GM12878 (cell line): ENCODE results near the gene PCDH7. TPM values are rescaled to one million over a fixed set of nuclear protein-coding genes. Genes with fewer than 3 reads are reported as not detected.

Experiments
- ATAC-seq: fragments of 200-7000 bp; cut with Tn5 transposase; 3 replicates; pipeline ENCODE4 v1.9.1; 2020; ENCODE audit warnings: mild to moderate bottlenecking, moderate library complexity
- BruUV-seq: library from RNA; stranded (reverse); fragments of 400-500 nt; replicated peaks from 2 replicates; lab custom pipeline; 2021; lab: Mats Ljungman, UMichigan
- CTCF ChIA-PET: fragments of 300-600 bp; sonication (Branson Sonifier 250); formaldehyde crosslinking; extraction: SDS; loops from one replicate; lab custom pipeline; 2021; ENCODE audit warnings: inconsistent platforms; lab: Yijun Ruan, JAX
- POLR2A ChIA-PET: fragments of 350-600 bp; formaldehyde crosslinking; extraction: SDS; loops from one replicate; lab custom pipeline; 2021; ENCODE audit warnings: inconsistent platforms; lab: Charles Lee
- RAD21 ChIA-PET: fragments of 300-600 bp; sonication (Branson Sonifier 250); formaldehyde crosslinking; loops from one replicate; lab custom pipeline; 2023; ENCODE audit warnings: antibody characterized with exemption; ENCODE audit not compliant: unreplicated experiment; lab: Charles Lee
- SMC1A ChIA-PET: fragments of 300-600 bp; sonication (Branson Sonifier 250); formaldehyde crosslinking; loops from one replicate; lab custom pipeline; 2023; ENCODE audit not compliant: unreplicated experiment, uncharacterized antibody; lab: Charles Lee
- DNase-seq: peaks from one replicate; pipeline ENCODE4 v3.0.0-alpha.2; 2011; ENCODE audit warnings: low read depth, low spot score
- FAIRE-seq: peaks from 3 replicates; lab custom pipeline; 2011; peaks lifted over from hg19 to GRCh38; lab: Jason Lieb, UNC
- H2AFZ ChIP-seq: 2 replicates; pipeline ENCODE4 v1.6.0; 2011; ENCODE audit warnings: low read depth, low read length, control low read depth; ENCODE audit not compliant: control insufficient read depth
- H3K27ac ChIP-seq: 2 replicates; pipeline ENCODE4 v1.5.1; 2011; ENCODE audit warnings: control low read depth; ENCODE audit not compliant: control insufficient read depth, insufficient read depth
- H3K27me3 ChIP-seq, 2 experiments: replicated peaks in 1 of 2; 2 replicates each; pipeline versions ENCODE4 v1.6.0 to v1.6.1; 2011; ENCODE audit warnings: low read length in 1 of 2; ENCODE audit not compliant: control insufficient read depth in 2 of 2, insufficient read depth in 2 of 2
- H3K36me3 ChIP-seq, 2 experiments: 2 replicates each; pipeline ENCODE4 v1.5.1; 2011; ENCODE audit warnings: low read length in 1 of 2; ENCODE audit not compliant: control insufficient read depth in 2 of 2, insufficient read depth in 2 of 2
- H3K4me1 ChIP-seq: 2 replicates; pipeline ENCODE4 v1.6.1; 2011; ENCODE audit warnings: mild to moderate bottlenecking, low read length, moderate library complexity, mixed read lengths; ENCODE audit not compliant: control insufficient read depth, insufficient read depth
- H3K4me2 ChIP-seq: 2 replicates; pipeline ENCODE4 v1.6.0; 2011; ENCODE audit warnings: control low read depth; ENCODE audit not compliant: control insufficient read depth, insufficient read depth
- H3K4me3 ChIP-seq: fragments of 200-600 bp; sonication (generic); 2 replicates; pipeline ENCODE4 v1.5.1; 2016
- H3K79me2 ChIP-seq: 2 replicates; pipeline ENCODE4 v1.6.0; 2011; ENCODE audit warnings: low read length; ENCODE audit not compliant: control insufficient read depth, insufficient read depth
- H3K9ac ChIP-seq: 2 replicates; pipeline ENCODE4 v1.8.0; 2011; ENCODE audit warnings: low read length, control low read depth, mixed read lengths; ENCODE audit not compliant: control insufficient read depth, insufficient read depth
- H3K9me3 ChIP-seq: replicated peaks from 3 replicates; pipeline ENCODE4 v1.5.1; 2011; ENCODE audit warnings: mild to moderate bottlenecking, low read length; ENCODE audit not compliant: control insufficient read depth, insufficient read depth
- H4K20me1 ChIP-seq: 2 replicates; pipeline ENCODE4 v1.6.0; 2011; ENCODE audit not compliant: control insufficient read depth, insufficient read depth
- ATF7 ChIP-seq: fragments of 450-650 bp; IDR thresholded peaks from 2 replicates; pipeline ENCODE4 v1.6.1; 2016; ENCODE audit warnings: low read depth, mild to moderate bottlenecking
- BMI1 ChIP-seq: fragments of 450-650 bp; IDR thresholded peaks from 2 replicates; pipeline ENCODE4 v1.6.1; 2016; ENCODE audit warnings: mild to moderate bottlenecking, moderate library complexity, borderline replicate concordance
- CHD2 ChIP-seq: IDR thresholded peaks from 2 replicates; pipeline ENCODE4 v1.6.1; 2011; ENCODE audit warnings: low read depth, low read length, improper control_type of control experiment, borderline replicate concordance
- CREM ChIP-seq: IDR thresholded peaks from 2 replicates; pipeline ENCODE4 v1.6.1; 2014; ENCODE audit warnings: antibody characterized with exemption, low read depth
- HDAC2 ChIP-seq: fragments of 200-600 bp; sonication (generic); IDR thresholded peaks from 2 replicates; pipeline ENCODE4 v1.6.1; 2017
- KAT2A ChIP-seq: conservative IDR thresholded peaks from 2 replicates; pipeline ENCODE4 v1.6.1; 2011; ENCODE audit warnings: low read depth, low read length; ENCODE audit not compliant: control insufficient read depth
- NFYB ChIP-seq: IDR thresholded peaks from 2 replicates; pipeline ENCODE4 v1.6.1; 2011; ENCODE audit warnings: low read depth, mild to moderate bottlenecking, low read length, improper control_type of control experiment, moderate library complexity; ENCODE audit not compliant: insufficient read depth
- NR2C2 ChIP-seq: IDR thresholded peaks from 2 replicates; pipeline ENCODE4 v1.6.1; 2011; ENCODE audit warnings: borderline replicate concordance, low read depth; ENCODE audit not compliant: control insufficient read depth, insufficient read length
- POU2F2 ChIP-seq: IDR thresholded peaks from 3 replicates; pipeline ENCODE4 v1.6.1; 2011; ENCODE audit warnings: low read depth, mild to moderate bottlenecking, low read length, borderline replicate concordance
- SIN3A ChIP-seq: IDR thresholded peaks from 2 replicates; pipeline ENCODE4 v1.6.1; 2012; ENCODE audit warnings: low read depth, low read length, improper control_type of control experiment
- SIX5 ChIP-seq: IDR thresholded peaks from 2 replicates; pipeline ENCODE4 v1.6.1; 2011; ENCODE audit warnings: mild to moderate bottlenecking, low read depth, low read length, moderate library complexity; ENCODE audit not compliant: severe bottlenecking
- SUZ12 ChIP-seq: fragments of 200-600 bp; sonication (generic); IDR thresholded peaks from one replicate; pipeline ENCODE4 v1.6.1; 2018; ENCODE audit warnings: antibody characterized with exemption, mild to moderate bottlenecking; ENCODE audit not compliant: unreplicated experiment
- TCF7 ChIP-seq: IDR thresholded peaks from 2 replicates; pipeline ENCODE4 v1.6.1; 2014; ENCODE audit warnings: antibody characterized with exemption, borderline replicate concordance
- ZNF622 ChIP-seq: fragments of 450-650 bp; IDR thresholded peaks from 2 replicates; pipeline ENCODE4 v1.6.1; 2017; ENCODE audit warnings: mild to moderate bottlenecking, inconsistent platforms
- WGBS: methylation state at CpG from one replicate; pipeline ENCODE4 v1.1.6; 2016; ENCODE audit warnings: low lambda C conversion rate; ENCODE audit not compliant: insufficient replicate concordance, insufficient coverage; ENCODE audit errors: missing lambda C conversion rate; 5-methylcytosine and 5-hydroxymethylcytosine counted together
- in situ Hi-C: fragments of 300-500 bp; cut with MboI; formaldehyde crosslinking; loops from 9 replicates; pipeline ENCODE4 v1.14.3; 2018; ENCODE audit warnings: mixed read lengths
- intact Hi-C: fragments of 100-400 bp; cut with micrococcal nuclease; formaldehyde crosslinking; loops from one replicate; pipeline ENCODE4 v1.14.2; 2022; ENCODE audit not compliant: unreplicated experiment
- polyA plus RNA-seq, 11 experiments: library from polyadenylated mRNA; depleted of rRNA in 4 of 11; unstranded in 6 of 11; stranded (reverse) in 5 of 11; fragments of >200 nt; fragmentation: Nextera tagmentation in 4 of 11; fragmentation: Illumina TruSeq in 1 of 11; extraction: Ambion mirVana in 4 of 11; extraction: Trizol in 1 of 11; gene quantifications; 1 replicate in 1 of 11; 2 replicates in 10 of 11; pipeline versions ENCODE4 v1.2.1 to v1.2.3, GENCODE V29; 2011 to 2016; ENCODE audit warnings: inconsistent platforms in 2 of 11, missing spikeins in 2 of 11, low read depth in 1 of 11
- total RNA-seq, 4 experiments: library from RNA; depleted of rRNA in 3 of 4; stranded (reverse); fragments of >200 nt in 3 of 4; fragmentation: Illumina TruSeq in 1 of 4; extraction: Trizol in 1 of 4; gene quantifications; 2 replicates each; pipeline versions ENCODE4 v1.2.1 to v1.2.3, GENCODE V29; 2013 to 2021
- TF ChIP-seq, protein P1 (sequence below): fragments of 450-650 bp; IDR thresholded peaks from 2 replicates; pipeline ENCODE4 v1.6.1; 2017; ENCODE audit warnings: low read depth, mild to moderate bottlenecking, moderate library complexity

The PCDH7 gene
- total and polyA plus RNA-seq, 10 of the 15 experiments (the other 5 are each of a cell fraction or from before 2014, with no cell fraction given): 0.02 to 0.06 (median 0.03) TPM; not detected in 7

DNA sequence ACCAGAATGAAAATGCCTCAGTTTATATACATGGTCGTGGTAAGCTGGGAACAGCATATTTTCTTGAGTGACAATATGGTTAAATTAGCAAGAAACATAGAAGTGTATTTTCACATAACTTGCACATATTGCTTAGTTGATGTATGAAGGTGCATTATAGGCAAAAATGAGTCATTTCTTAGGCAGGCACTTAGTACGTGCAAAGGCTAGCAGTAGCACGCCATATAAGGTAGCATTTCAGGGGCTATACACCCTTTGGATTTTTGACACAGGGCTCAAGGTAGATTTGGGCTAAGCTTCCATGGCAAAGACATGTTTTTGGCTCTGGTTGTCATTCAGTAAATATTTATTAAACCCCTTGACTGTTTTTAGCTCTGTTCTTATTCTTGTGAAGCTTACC is 33.1 kb downstream of the PCDH7 start:
- in situ Hi-C loops (no loop called here), intact Hi-C loops (no loop called here)
- FAIRE-seq (no peak), ATAC-seq (no peak), DNase-seq (no peak)
- Histone ChIP-seq H3K9me3 (no peaks in the 10 kb centered on the region), H3K9ac (no peak overlapping the region), H3K79me2 (no peaks in the 10 kb centered on the region), H3K27me3 (no peaks in the 10 kb centered on the region), H2AFZ (no peak overlapping the region), H3K36me3 (no peaks in the 10 kb centered on the region), H3K4me1 (no peaks in the 10 kb centered on the region), H4K20me1 (no peaks in the 10 kb centered on the region), H3K4me3 (no peak overlapping the region), H3K27ac (no peak overlapping the region), H3K4me2 (no peak overlapping the region)
- ChIA-PET SMC1A (no interaction called here), CTCF (no interaction called here), RAD21 (no interaction called here), POLR2A (no interaction called here)
- WGBS: 30% methylated on average over 3 of the region's 3 CpGs
- no TSS peak for BruUV-seq
- no peak for TF ChIP-seq POU2F2
- TF ChIP-seq TCF7: no peak

DNA sequence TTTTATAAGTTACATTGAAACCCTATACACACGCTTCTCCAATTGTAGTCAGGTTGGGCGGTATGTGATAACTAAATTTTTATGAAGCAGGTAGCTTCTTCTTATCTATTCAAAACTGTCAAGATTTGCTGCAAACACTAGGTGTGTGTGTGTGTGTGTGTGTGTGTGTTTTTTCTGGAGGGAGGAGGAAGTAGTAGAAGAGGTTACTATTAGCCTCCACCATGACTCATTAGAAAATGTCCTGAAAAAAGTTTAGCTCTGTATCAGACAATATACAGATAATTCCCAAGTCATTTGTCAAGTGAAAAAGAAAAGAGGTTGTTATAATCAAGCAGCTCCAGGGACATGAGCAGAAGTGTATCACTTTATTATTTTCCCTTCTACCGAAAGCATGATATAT is 33.9 kb downstream of the PCDH7 start:
- ChIA-PET SMC1A (interaction anchor here (1.0 kb wide), 1 partner anchor 15 kb away, joined by 4 read pairs; no protein-coding TSS in a partner anchor), CTCF (interaction anchor here (1.3 kb wide), 1 partner anchor 17 kb away, joined by 3 read pairs; no protein-coding TSS in a partner anchor), RAD21 (no interaction called here), POLR2A (no interaction called here)
- no peak for DNase-seq
- H3K9me3 ChIP-seq: no peaks in the 10 kb centered on the region
- H2AFZ ChIP-seq: no peak overlapping the region
- H3K4me3 ChIP-seq: no peak overlapping the region
- H3K27ac ChIP-seq: no peak overlapping the region
- H3K9ac ChIP-seq: no peak overlapping the region
- BruUV-seq: no TSS peak
- no peaks in the 10 kb centered on the region for H3K4me1 ChIP-seq
- FAIRE-seq: no peak
- in situ Hi-C loops (no loop called here), intact Hi-C loops (no loop called here)
- no peaks in the 10 kb centered on the region for H3K79me2 ChIP-seq
- H4K20me1 ChIP-seq: no peaks in the 10 kb centered on the region
- WGBS: 40% methylated on average over 3 of the region's 3 CpGs
- H3K36me3 ChIP-seq: no peaks in the 10 kb centered on the region
- ATAC-seq: no peak
- no peaks in the 10 kb centered on the region for H3K27me3 ChIP-seq
- no peak overlapping the region for H3K4me2 ChIP-seq
- no peak for TF ChIP-seq CHD2
- TF ChIP-seq SIX5: no peak
- no peak for TF ChIP-seq BMI1
- no peak for TF ChIP-seq KAT2A
- TF ChIP-seq ZNF622: no peak
- no peak for TF ChIP-seq NFYB
- no peak for TF ChIP-seq ATF7
- TF ChIP-seq HDAC2: no peak
- TF ChIP-seq SUZ12: no peak
- no peak for TF ChIP-seq SIN3A
- no peak for TF ChIP-seq CREM
- TF ChIP-seq, protein P1, sequence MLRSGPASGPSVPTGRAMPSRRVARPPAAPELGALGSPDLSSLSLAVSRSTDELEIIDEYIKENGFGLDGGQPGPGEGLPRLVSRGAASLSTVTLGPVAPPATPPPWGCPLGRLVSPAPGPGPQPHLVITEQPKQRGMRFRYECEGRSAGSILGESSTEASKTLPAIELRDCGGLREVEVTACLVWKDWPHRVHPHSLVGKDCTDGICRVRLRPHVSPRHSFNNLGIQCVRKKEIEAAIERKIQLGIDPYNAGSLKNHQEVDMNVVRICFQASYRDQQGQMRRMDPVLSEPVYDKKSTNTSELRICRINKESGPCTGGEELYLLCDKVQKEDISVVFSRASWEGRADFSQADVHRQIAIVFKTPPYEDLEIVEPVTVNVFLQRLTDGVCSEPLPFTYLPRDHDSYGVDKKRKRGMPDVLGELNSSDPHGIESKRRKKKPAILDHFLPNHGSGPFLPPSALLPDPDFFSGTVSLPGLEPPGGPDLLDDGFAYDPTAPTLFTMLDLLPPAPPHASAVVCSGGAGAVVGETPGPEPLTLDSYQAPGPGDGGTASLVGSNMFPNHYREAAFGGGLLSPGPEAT: no peak
- no peak for TF ChIP-seq NR2C2
